Sigmoid colon (tissue), 3 donors: ENCODE measurements around the gene VPS8.

Experiments used
- POLR2A ChIP-seq, 2 donors: fragments of 450-650 bp; IDR thresholded peaks; one replicate each; pipeline ENCODE4 v1.6.1; 2016; ENCODE audit warnings: antibody characterized with exemption in 2 of 2, mild to moderate bottlenecking in 2 of 2, moderate library complexity in 2 of 2
- TF ChIP-seq, protein P1 (sequence below), 4 experiments: fragments of 450-650 bp in 3 of 4; fragments of 200-600 bp in 1 of 4; IDR thresholded peaks; one replicate each; pipeline ENCODE4 v1.5.1; 2016 to 2019; ENCODE audit warnings: antibody characterized with exemption in 4 of 4, mild to moderate bottlenecking in 3 of 4, moderate library complexity in 2 of 4

DNA sequence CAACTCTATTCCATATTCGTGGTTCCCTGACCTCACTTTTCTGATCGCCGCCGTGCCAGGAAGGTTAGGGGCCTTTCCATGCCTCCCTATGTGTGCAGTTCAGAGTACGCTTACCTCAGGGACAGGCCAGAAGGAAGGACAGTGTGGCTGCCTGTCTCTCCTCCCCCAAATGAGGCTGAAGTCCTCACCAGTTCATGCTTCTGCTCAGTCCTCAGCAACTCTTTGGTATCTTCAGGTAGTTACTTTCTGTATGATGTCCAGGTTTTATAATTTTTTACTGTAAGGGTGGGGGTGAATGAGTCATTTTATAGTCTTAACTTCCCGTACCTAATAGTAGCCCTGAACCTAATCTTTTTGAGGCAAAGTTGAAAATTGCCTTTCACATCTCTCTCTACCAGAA lies 98.7 kb downstream of the VPS8 start:
- TF ChIP-seq, protein P1, sequence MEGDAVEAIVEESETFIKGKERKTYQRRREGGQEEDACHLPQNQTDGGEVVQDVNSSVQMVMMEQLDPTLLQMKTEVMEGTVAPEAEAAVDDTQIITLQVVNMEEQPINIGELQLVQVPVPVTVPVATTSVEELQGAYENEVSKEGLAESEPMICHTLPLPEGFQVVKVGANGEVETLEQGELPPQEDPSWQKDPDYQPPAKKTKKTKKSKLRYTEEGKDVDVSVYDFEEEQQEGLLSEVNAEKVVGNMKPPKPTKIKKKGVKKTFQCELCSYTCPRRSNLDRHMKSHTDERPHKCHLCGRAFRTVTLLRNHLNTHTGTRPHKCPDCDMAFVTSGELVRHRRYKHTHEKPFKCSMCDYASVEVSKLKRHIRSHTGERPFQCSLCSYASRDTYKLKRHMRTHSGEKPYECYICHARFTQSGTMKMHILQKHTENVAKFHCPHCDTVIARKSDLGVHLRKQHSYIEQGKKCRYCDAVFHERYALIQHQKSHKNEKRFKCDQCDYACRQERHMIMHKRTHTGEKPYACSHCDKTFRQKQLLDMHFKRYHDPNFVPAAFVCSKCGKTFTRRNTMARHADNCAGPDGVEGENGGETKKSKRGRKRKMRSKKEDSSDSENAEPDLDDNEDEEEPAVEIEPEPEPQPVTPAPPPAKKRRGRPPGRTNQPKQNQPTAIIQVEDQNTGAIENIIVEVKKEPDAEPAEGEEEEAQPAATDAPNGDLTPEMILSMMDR (IDR thresholded peaks at IDR 0.05) = no peak
- TF ChIP-seq POLR2A (IDR thresholded peaks at IDR 0.05) = no peak
